Measurements from ENCODE around the gene PYY. TPM values are rescaled to one million over a fixed set of nuclear protein-coding genes. Genes with fewer than 3 reads are reported as not detected.
A peak's percentile ranks its signal among the peaks of the same experiment; 100 is the strongest.
"Not testable (repeated sequence)": the region's sequence is repeated elsewhere in the genome, so short reads cannot be mapped to it uniquely, and the experiment has no call there.

The PYY gene
- total RNA-seq, 2 experiments from 2014 or later, result not detected

DNA sequence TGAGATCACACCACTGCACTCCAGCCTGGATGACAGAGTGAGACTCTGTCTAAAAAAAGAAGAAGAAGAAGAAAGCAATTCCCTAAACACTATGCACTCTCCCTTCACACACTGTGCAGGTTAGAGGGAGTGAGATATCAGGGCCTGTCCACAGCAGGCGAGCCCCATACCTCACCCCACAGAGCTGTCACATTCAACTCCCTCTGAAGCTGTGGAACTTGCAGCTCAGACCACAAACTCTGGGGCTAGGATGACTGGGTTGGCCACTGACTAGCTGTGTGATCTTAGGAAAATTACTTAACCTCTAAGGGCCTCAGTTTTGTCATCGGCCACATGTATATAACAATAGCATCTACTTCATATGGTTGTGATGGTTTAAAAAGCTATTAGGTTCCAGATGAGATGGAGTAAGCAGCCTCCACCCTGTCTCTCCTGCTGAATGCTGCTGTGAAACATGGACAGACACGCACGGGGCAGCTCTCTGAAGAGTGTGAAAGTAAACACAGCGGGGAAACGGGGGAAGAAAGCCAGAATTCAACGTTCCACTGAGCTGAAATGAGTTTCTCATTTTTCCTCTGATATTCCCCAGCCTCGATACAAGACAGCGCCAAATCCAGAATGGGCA lies 13.6 kb upstream of the PYY start:
- Mint-ChIP-seq H3K36me3 (no peaks in the 10 kb centered on the region), H3K27me3 (peaks cover 17% of the 10 kb centered on the region), H3K27ac (no peak overlapping the region), H3K4me1 (no peaks in the 10 kb centered on the region), H3K9me3 (no peaks in the 10 kb centered on the region), H3K4me3 (no peak overlapping the region)
- no peak for DNase-seq

DNA sequence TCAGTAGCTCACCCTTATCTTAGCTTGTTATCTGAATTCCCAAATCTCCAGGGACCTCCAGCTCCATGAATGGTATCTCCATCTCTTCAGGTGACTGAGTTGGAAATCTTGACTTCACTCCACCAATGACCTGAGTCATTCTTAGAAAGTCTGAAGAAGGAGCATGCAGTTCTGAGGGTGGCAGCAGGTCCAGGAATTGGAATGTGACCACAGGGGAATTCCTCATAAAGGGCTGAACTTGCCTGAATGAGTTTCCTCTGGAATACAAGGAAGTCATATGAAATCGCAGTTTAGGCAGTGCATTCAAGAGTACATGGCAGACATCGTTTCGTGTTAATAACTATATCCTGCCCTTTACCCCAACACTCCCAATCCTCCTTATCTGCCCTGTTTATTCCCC lies 12.5 kb upstream of the PYY start:
- Mint-ChIP-seq H3K9me3 (no peaks in the 10 kb centered on the region), H3K4me1 (no peaks in the 10 kb centered on the region), H3K27me3 (peaks cover 14% of the 10 kb centered on the region), H3K27ac (no peak overlapping the region), H3K36me3 (no peaks in the 10 kb centered on the region), H3K4me3 (no peak overlapping the region)
- DNase-seq, result no peak

DNA sequence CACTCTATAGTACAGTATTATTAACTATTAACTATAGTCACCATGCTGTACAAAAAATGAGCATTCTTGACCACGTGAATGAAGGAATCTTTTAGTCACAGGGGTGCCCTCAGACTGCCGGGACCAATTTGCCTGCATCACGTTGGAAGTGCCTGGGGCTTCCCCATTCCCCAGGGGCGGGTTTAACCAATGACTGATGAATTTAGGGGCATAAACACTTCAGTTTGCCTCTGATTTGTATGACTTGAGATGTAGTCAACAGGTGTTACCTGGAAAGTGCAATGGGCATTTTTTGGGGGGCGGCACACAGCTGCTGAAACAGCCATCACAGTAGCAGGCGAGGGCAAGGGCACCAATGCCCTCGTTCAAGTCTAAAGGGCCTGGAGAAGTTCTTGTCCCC lies 8.7 kb upstream of the PYY start:
- no peak overlapping the region for H3K4me3 Mint-ChIP-seq
- H3K27ac Mint-ChIP-seq, result no peak overlapping the region
- no peaks in the 10 kb centered on the region for H3K36me3 Mint-ChIP-seq
- no peak for DNase-seq
- no peaks in the 10 kb centered on the region for H3K4me1 Mint-ChIP-seq
- H3K27me3 Mint-ChIP-seq, result peaks cover 14% of the 10 kb centered on the region
- H3K9me3 Mint-ChIP-seq, result no peaks in the 10 kb centered on the region

DNA sequence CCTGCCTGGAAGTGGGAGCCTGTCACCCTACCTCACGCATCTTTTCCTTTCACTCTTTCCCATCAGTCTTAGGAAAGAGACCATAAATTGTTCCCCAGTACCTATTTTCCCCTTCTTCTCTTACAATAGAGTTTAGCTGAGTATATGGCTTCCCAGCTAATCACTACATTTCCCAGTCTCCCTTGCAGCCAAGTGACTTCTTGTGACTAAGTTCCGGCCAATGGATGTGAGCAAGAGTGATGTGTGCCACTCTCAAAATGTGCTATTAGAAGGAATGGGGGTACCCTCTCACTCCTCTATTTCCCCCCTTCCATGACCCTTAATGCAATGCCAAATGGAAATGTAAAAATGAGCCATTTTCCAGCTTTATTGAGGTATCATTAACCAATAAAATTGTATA lies 8.2 kb upstream of the PYY start:
- Mint-ChIP-seq H3K27ac (no peak overlapping the region), H3K4me1 (no peaks in the 10 kb centered on the region), H3K4me3 (no peak overlapping the region), H3K36me3 (no peaks in the 10 kb centered on the region), H3K27me3 (peaks cover 14% of the 10 kb centered on the region), H3K9me3 (no peaks in the 10 kb centered on the region)
- DNase-seq, result no peak

DNA sequence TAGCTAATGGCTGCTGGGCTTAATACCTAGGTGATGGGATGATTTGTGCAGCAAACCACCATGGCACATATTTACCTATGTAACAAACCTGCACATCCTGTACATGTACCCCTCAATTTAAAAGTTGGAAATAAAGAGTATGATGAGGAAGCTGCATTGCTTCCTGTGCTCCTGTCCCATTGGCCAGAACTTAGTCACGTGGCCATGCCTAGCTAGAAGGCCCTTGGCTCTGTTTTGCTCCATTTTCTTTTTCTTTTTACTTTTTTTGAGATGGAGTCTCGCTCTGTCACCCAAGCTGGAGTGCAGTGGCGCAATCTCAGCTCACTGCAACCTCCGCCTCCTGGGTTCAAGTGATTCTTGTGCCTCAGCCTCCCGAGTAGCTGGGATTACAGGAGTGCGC lies 7.6 kb upstream of the PYY start:
- DNase-seq, H3K27ac Mint-ChIP-seq, H3K4me1 Mint-ChIP-seq, H3K36me3 Mint-ChIP-seq, H3K9me3 Mint-ChIP-seq, H3K4me3 Mint-ChIP-seq: not testable (repeated sequence)
- H3K27me3 Mint-ChIP-seq, result peaks cover 14% of the 10 kb centered on the region

DNA sequence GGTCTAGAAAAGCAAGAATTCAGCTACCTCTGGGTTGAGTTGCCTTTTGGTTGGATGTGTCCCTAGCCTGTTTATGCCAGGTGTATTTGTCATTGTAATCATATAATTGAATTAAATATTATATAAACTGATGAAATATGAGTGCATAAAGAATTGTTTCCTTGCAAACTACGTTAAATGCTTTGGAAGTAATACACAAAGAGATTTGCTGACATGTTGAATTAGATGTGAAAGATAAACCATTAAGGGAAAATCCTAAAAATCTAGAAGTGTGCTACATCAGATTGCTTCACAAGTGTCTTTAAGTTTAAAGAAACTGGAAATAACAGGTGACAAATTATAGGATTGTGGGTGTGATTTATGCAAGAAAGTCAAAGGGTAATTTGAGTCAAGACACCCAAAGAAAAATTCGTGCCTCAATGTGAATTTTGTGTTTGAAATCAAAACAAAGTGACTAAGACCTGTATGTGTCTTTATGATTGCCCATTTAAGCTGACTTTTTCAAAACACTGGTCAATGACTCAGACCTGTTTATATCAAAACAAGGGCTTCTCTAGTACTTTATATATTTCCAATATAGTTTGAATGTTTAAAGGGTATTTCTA lies 5.1 kb upstream of the PYY start:
- no peaks in the 10 kb centered on the region for H3K9me3 Mint-ChIP-seq

DNA sequence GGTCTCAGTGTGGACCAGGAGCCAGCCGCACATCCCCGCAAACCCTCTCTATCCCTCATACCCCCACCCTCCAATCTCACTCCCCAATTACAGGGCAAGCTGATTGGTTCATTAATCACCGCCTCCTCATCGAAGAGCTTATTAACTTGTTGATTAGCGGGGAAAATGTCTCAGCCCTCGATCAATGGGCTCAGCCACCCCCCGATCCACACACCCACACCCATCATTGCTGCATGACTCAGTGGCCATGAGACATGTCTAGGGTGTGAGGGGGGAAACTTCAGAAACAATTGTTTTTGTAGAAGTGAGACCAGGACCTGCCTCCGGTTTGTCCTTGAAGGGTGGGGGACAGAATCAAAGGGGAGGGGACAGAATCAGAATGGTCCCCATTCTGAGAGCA lies 2.5 kb upstream of the PYY start:
- peaks cover 40% of the 10 kb centered on the region for H3K27me3 Mint-ChIP-seq
- no peak for DNase-seq
- peaks cover 3% of the 10 kb centered on the region for H3K4me1 Mint-ChIP-seq
- H3K4me3 Mint-ChIP-seq, result no peak overlapping the region
- no peaks in the 10 kb centered on the region for H3K9me3 Mint-ChIP-seq
- no peak overlapping the region for H3K27ac Mint-ChIP-seq
- H3K36me3 Mint-ChIP-seq, result no peaks in the 10 kb centered on the region

More for the DNA sequence above, 5.1 kb upstream of the PYY start:
- no peaks in the 10 kb centered on the region for H3K36me3 Mint-ChIP-seq
- no peak for DNase-seq
- H3K27ac Mint-ChIP-seq, result no peak overlapping the region
- H3K4me3 Mint-ChIP-seq, result no peak overlapping the region
- H3K4me1 Mint-ChIP-seq, result no peaks in the 10 kb centered on the region
- peaks cover 21% of the 10 kb centered on the region for H3K27me3 Mint-ChIP-seq

DNA sequence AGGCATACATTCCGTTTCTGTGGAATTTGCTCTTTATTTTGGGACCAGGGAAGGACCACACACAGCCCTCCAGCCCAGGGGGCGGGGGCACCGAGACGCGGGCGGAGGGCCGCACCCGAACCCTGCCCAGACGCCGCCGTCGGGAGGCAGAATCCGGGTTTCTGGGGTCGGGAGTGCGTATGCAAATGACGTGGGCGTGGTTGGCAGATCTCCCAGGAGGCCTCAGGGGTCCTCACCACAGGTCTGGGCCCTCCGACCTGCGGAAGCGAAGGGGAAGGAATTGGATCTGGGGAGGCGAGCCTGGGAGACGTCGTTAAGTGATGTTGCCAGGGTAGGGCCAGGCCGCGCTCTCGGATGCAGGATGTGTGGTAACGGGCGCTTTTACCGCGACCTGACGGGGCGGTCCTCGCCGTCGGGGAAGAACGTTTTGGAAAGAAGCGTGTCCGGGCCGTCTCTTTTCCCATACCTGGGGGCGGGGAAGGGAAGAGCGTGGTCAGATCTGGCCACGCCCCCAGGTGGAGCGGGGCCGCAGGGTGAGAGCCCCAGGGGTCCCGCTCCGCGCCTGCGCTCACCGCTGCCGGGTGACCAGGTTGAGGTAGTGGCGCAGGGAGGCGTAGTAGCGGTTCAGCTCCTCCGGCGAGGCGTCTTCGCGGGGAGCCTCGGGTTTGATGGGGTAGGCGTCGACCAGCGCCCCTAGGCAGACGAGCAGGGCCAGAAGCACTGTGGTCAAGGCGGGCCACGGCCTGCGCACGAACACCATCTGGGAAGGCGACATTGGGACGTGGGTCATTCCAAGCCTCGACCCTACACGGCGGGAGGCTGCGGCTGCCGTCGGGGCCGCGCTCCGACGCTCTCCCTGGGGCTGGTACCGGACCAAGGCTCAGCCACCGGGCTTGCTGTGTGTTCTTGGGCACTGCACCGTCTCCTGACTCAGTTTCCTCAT lies 745 bp downstream of the PYY start:
- Mint-ChIP-seq H3K27me3 (peaks cover 59% of the 10 kb centered on the region), H3K27ac (no peak overlapping the region), H3K4me3 (peak overlapping the region; percentile 18), H3K9me3 (no peaks in the 10 kb centered on the region), H3K4me1 (peaks cover 3% of the 10 kb centered on the region), H3K36me3 (no peaks in the 10 kb centered on the region)
- DNase-seq, result peak; percentile 20

DNA sequence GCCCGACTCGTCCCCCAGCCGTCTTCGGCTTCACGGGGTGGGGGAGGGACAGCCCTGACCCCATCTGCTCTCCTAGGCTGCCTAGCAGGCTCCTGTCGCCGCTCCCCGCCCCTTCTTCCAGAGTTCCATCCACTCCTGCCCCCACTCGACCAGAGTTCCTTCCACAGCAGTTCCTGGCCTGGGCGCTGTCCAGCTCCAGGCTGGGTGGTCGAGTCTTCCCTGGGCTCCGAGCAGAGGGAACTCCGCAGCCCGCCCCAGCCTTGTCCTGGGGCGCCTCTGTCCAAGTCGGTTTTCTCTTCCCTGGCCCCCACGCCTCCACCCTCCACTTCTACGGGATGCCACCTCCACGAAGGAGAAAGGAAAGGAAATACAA lies 1.4 kb downstream of the PYY start:
- Mint-ChIP-seq H3K27me3 (peaks cover 64% of the 10 kb centered on the region), H3K27ac (no peak overlapping the region), H3K4me3 (no peak overlapping the region), H3K4me1 (peaks cover 3% of the 10 kb centered on the region), H3K9me3 (no peaks in the 10 kb centered on the region), H3K36me3 (no peaks in the 10 kb centered on the region)
- no peak for DNase-seq

DNA sequence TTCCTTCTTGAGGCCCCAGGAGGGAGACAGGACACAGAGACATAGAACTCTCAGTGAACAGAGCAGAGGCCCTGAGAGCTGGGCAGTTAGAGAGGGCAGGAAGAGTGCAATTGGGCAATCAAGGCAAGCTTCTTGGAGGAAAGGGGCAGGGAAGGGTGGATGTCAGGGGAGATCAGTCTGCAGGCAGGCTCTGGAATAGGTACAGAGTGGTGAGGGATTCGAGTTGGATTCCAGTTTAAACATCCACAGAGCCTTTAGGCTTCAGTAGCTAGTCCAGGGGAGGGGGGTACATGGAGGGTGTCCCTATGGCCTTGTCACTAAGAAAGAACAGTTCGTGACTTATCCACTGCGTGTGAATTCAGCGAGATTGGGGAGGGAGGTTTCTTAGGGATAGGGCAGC lies 2.0 kb downstream of the PYY start:
- no peak overlapping the region for H3K4me3 Mint-ChIP-seq
- DNase-seq, result no peak
- H3K36me3 Mint-ChIP-seq, result no peaks in the 10 kb centered on the region
- H3K27ac Mint-ChIP-seq, result no peak overlapping the region
- no peaks in the 10 kb centered on the region for H3K9me3 Mint-ChIP-seq
- H3K4me1 Mint-ChIP-seq, result peaks cover 3% of the 10 kb centered on the region
- H3K27me3 Mint-ChIP-seq, result peaks cover 64% of the 10 kb centered on the region

DNA sequence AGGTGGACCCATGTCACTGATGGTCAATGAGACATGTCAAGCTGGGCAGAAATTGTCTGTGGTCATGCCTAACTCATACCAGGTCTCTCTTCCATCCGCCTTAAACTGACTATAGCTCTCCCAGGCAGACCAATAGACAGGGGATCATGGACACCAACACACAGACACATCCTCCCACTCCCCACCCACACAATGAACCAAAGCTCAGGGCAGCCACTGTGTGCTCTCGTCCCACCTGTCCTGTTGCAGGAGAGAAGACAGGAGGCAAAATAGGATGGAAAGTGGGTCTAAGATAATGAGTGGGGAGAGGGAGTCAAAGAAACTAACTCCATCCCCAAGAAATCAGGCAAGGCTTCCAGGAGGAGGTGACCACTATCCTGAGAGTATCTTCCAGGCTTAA lies 3.2 kb downstream of the PYY start:
- Mint-ChIP-seq H3K27ac (no peak overlapping the region), H3K36me3 (no peaks in the 10 kb centered on the region), H3K4me1 (peaks cover 3% of the 10 kb centered on the region), H3K27me3 (peaks cover 60% of the 10 kb centered on the region), H3K9me3 (no peaks in the 10 kb centered on the region), H3K4me3 (no peak overlapping the region)
- DNase-seq, result no peak

DNA sequence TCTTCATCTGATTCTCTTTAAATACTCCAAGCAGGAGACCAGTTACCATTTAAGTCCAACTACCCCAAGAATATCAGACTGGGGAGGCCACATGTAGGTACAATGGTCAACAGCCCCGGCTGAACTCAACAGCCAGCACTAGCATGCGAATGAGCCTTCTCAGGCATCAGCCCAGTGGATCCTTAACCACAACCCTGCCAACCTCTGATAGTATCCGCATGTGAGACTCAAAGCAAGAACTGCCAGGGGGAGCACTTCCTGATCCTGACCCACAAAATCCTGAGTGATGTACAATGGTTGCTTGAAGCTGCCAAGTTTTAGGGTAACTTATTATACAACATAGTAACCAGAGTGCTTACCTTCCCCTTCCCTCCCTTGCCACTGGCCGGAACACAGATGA lies 4.0 kb downstream of the PYY start:
- H3K9me3 Mint-ChIP-seq, result no peaks in the 10 kb centered on the region
- H3K36me3 Mint-ChIP-seq, result no peaks in the 10 kb centered on the region
- no peak overlapping the region for H3K27ac Mint-ChIP-seq
- no peak for DNase-seq
- H3K4me3 Mint-ChIP-seq, result no peak overlapping the region
- peaks cover 60% of the 10 kb centered on the region for H3K27me3 Mint-ChIP-seq
- peaks cover 3% of the 10 kb centered on the region for H3K4me1 Mint-ChIP-seq

DNA sequence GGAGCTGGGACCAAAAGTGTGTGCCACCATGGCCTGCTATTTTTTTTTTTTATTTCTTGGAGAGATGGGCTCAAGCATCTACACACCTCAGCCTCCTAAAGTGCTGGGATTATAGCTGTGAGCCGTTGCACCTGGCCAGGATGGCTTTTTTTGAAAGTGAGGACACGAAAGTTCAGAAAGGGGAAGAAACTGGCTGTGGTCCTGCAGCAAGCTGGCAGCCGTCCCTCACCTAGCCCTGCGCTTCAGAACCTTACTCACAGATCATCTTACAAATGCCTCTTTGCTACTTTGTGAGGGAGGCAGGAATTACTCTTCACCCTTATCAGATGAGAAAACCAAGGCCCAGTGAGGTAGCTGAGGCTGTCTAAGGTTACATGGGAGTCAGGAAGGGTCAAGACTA lies 7.0 kb downstream of the PYY start:
- DNase-seq, result no peak
- H3K4me3 Mint-ChIP-seq, result no peak overlapping the region
- H3K27me3 Mint-ChIP-seq, result peaks cover 30% of the 10 kb centered on the region
- H3K4me1 Mint-ChIP-seq, result peaks cover 3% of the 10 kb centered on the region
- no peaks in the 10 kb centered on the region for H3K9me3 Mint-ChIP-seq
- no peak overlapping the region for H3K27ac Mint-ChIP-seq
- H3K36me3 Mint-ChIP-seq, result no peaks in the 10 kb centered on the region

DNA sequence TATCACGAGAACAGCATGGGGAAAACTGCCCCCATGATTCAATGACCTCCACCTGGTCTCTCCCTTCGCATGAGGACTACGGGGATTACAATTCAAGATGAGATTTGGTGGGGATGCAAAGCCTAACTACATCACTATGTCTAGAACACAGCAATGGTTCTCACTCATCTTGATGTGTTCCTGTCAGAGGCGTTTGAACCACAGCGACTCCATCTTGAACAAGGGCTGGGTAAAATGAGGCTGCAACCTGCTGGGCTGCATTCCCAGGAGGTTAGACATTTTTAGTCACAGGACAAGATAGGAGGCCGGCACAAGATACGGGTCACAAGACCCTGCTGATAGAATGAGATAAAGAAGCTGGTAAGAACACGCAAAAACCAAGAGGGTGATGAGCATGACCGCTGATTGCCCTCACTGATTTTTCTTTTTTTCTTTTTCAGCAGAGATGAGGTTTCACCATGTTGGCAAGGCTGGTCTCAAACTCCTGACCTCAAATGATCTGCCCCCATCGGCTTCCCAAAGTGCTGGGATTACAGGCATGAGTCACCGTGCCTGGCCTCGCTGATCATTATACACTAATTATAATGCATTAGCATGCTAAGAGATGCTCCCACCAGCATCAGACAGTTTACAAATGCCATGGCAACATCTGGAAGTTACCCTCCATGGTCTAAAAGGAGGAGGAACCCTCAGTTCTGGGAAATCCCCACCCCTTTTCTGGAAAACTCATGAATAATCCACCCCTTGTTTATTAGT lies 8.5 kb downstream of the PYY start:
- no peak overlapping the region for H3K4me3 Mint-ChIP-seq
- no peak overlapping the region for H3K27ac Mint-ChIP-seq
- peaks cover 3% of the 10 kb centered on the region for H3K4me1 Mint-ChIP-seq
- peaks cover 16% of the 10 kb centered on the region for H3K27me3 Mint-ChIP-seq
- DNase-seq, result no peak
- no peaks in the 10 kb centered on the region for H3K36me3 Mint-ChIP-seq
- no peaks in the 10 kb centered on the region for H3K9me3 Mint-ChIP-seq

DNA sequence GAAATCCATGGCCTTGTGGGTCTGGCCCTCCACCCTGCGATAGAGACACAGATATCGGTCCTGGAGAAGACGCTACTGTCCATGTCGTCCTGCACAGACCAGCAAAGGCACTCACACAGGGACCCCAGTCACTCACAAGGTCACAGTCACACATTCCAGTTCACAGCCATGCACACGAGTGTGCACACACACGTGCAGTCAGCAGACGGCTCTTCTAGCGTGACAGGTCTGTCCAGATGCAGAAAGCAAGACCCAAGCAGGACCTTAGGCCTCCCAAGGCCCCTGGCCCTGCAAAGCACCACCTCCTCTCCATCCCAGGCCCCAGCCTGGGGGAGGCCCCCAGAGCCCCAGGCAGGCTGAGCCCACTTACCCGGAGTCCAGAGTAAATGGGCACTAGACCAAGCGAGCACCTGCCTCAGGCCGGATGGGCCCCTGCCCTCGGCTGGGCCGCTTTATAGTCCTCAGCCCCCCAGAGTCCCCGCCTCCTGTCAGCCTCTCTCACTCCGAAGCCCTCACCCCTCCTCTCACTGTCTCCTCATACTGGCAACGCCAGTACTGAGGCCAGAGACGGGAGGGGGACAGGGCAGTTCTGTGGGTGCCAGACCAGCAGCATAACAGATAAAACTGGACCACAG lies 11.6 kb downstream of the PYY start, which contains the start of gene PPY:
Gene PPY (minus strand): TSS at position 426 of the 635 bp plus-strand sequence. CDS start 822 bp downstream, outside the sequence.
- Mint-ChIP-seq H3K9me3 (no peaks in the 10 kb centered on the region), H3K4me3 (no peak within 1 kb of the TSS), H3K27ac (no peak within 1 kb of the TSS), H3K27me3 (peaks cover 3% of the 10 kb centered on the region), H3K4me1 (peaks cover 7% of the 10 kb centered on the region), H3K36me3 (no peaks in the 10 kb centered on the region)
- no peak for DNase-seq

Measured in activated naive CD8-positive, alpha-beta T cell treated with anti-CD3 and anti-CD28 coated beads for 36 hours (primary cell).